D721Med (cell line): ENCODE measurements around the gene SLC25A6.

Experiments used
- DNase-seq: peaks from one replicate; pipeline ENCODE4 v3.0.0; 2011; ENCODE audit warnings: low spot score; ENCODE audit not compliant: insufficient read length
- FAIRE-seq: peaks from 2 replicates; lab custom pipeline; 2011; peaks lifted over from hg19 to GRCh38; lab: Jason Lieb, UNC
- TF ChIP-seq, protein P1 (sequence below): IDR thresholded peaks from 2 replicates; pipeline ENCODE4 v1.5.1; 2012; ENCODE audit warnings: mild to moderate bottlenecking, control low read depth; ENCODE audit not compliant: insufficient read depth; ENCODE audit errors: missing control alignments

The SLC25A6 gene

DNA sequence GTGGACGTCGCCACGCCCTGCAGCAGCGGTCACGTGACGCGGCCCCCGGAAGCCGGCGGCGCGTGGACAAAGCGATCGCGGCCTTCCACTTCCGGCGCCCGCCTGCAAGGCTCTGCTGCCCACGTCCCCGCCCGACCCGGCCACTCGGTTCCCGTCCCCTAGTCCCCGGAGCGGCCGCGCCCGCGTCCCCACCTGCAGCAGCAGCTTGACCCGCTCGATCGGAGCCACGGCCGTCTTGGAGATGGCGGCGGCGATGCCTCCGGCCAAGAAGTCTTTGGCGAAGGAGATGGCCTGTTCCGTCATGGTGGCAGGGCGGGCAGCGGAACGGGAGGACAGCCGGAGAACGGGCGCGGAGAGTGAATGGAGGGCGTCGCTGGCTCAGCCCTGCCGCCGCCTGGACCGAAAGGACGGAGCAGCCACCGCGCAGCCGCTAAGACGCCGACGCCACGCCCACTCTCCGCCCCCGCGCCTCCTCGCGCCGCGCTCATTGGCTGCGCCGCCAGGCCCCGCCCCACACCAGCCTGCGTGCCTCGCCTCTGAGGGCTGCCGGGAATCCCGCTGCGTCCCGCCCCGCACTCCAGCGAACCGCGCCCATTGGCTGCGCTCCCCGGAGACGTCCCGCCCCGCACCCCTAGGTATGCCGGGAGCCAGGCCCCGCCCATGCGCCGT, at the start of gene SLC25A6:
TSS of gene SLC25A6 (minus strand) at position 407 of the 669 bp plus-strand sequence. CDS start at position 303, 104 bp downstream.
- FAIRE-seq: no peak
- DNase-seq: peak; percentile 48
- TF ChIP-seq, protein P1, sequence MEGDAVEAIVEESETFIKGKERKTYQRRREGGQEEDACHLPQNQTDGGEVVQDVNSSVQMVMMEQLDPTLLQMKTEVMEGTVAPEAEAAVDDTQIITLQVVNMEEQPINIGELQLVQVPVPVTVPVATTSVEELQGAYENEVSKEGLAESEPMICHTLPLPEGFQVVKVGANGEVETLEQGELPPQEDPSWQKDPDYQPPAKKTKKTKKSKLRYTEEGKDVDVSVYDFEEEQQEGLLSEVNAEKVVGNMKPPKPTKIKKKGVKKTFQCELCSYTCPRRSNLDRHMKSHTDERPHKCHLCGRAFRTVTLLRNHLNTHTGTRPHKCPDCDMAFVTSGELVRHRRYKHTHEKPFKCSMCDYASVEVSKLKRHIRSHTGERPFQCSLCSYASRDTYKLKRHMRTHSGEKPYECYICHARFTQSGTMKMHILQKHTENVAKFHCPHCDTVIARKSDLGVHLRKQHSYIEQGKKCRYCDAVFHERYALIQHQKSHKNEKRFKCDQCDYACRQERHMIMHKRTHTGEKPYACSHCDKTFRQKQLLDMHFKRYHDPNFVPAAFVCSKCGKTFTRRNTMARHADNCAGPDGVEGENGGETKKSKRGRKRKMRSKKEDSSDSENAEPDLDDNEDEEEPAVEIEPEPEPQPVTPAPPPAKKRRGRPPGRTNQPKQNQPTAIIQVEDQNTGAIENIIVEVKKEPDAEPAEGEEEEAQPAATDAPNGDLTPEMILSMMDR: no peak

DNA sequence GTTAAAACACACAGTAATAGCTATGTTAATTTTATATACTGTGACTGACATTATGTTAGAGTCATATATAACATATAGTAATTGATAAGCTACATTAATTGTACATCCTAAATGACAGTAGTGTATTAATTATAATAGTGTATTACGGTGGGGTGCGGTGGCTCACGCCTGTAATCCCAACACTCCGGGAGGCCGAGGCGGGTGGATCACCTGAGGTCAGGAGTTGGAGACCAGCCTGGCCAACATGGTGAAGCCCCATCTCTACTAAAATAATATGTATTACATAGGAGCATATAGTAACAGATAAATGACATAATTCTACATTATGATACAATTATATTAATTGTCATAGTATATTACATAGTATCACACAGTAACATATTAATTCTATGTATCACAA, 48.6 kb upstream of the SLC25A6 start:
- TF ChIP-seq, protein P1: no peak
- no peak for FAIRE-seq
- DNase-seq: no peak

DNA sequence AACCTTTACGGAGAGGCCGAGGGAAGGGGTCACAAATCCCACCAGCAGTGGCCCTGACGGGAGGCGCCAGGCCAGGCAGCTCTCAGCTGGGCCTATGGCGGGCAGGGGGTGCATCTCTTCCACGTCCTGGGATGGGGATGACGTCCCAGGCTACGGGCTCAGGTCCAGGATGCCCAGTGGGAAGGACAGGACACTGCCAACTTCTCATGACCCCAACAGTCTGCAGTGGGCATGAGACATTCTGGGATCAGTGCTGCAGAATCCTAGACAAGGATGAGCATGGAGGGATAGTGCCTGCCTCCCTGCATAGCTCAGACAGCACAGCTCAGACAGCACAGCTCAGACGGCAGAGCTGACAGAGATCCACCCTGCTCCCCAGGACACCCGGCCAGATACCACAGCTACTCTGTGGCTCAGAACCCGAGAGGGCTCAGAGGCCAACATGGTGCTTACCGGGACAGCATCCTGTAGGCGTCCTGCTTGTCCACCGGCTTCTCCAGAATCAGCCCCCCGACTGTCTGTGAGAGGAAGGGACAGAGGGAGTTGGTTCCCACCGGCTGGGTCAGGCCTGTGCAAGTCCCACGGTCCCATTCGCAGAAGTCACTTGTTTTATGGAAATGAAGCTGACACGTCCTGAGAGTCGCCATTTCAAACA, 43.5 kb upstream of the SLC25A6 start:
- DNase-seq (no peak), FAIRE-seq (no peak)
- TF ChIP-seq, protein P1: no peak

DNA sequence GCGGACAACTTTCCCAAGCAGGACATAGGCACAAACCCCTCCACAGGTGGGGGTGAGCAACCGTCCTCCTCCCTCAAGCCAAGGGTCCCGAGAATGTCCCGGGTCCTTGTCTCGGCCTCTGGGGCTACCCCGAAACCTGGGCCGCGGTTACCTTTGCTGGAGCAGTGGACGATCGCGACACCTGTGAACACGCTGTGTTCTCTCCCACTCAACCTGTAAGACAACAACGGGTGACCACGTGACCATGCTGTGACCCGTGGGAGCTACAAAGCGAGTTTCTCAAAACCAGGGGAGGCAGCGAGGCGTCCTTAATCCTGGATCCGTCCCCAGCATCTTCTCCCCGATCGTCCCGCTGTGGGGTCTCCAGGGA, 42.9 kb upstream of the SLC25A6 start:
- DNase-seq (no peak), FAIRE-seq (no peak)
- TF ChIP-seq, protein P1: no peak

DNA sequence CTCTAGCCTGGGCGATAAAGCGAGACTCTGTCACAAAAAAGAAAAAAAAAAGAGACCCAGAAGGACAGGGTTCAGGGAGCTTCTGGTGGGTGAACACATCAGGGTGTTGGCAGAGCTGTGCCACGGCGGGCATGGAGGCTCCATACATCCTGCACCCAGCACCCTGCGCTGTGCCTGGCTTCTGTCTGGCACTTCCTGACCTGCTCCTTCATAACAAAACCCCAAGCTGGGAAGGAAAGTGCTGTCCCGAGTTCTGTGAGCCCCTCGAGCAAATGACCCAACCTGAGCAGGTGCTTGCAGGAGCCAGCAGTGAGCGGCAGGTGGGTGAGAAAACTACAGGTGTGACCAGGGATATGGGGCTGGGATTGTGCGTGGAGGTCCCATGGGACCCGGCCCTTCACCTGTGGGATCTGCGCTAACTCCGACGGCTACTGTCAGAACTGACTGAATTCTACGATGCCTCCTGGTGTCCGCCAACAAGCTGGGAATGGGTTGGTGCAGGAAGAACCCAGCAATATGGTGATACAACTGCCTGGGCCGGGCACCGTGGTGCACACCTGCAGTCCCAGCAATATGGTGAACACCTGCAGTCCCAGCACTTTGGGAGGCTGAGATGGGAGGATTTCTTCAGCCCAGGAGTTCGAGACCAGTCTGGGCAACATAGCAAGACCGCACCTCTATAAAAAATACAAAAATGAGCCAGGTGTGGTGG, 41.9 kb upstream of the SLC25A6 start:
- DNase-seq: no peak
- no peak for FAIRE-seq
- TF ChIP-seq, protein P1: no peak

DNA sequence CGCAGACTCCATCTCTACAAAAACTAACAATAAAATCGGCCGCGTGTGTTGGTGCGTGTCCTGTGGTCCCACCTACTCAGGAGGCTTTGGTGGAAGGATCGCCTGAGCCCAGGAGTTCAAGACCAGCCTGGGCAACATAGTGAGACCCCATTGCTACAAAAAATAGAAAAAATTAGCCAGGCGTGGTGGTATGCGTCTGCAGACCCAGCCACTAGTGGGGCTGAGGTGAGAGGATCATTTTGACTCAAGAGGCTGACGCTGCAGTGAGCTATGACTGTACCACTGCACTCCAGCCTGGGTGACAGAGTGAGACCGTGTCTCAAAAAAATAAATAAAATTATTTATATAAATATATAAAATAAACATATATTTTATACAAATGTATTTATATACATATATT, 38.5 kb upstream of the SLC25A6 start:
- TF ChIP-seq, protein P1: no peak
- FAIRE-seq (no peak), DNase-seq (no peak)
